ENCODE results near the gene PAX3. TPM values are rescaled to one million over a fixed set of nuclear protein-coding genes. Genes with fewer than 3 reads are reported as not detected.

Gene PAX3
- total RNA-seq, 2 donors from 2014 or later = not detected

GRCh38 chr2:222293660-222294630, 4.9 kb downstream of the PAX3 start:
- intact Hi-C loops (cut with DNase I) = no loop called here
- Histone ChIP-seq H3K9me3 (no peaks in the 10 kb centered on the region), H3K4me1 (peaks cover 28% of the 10 kb centered on the region), H3K27ac (no peak overlapping the region), H3K4me3 (no peak overlapping the region), H3K36me3 (replicated peaks in 1 of 2; ENCODE audit: insufficient read depth in 1 of 2, low read depth in 2 of 2) (no peaks in the 10 kb centered on the region), H3K27me3 (peaks cover 0 to 56% of the 10 kb centered on the region in 2 donors)
- no peak for ATAC-seq
- TF ChIP-seq CTCF (IDR thresholded peaks at IDR 0.05) = no peak
- TF ChIP-seq POLR2A (IDR thresholded peaks at IDR 0.05) = no peak
- DNase-seq = no peak
- WGBS, 2 donors = 4 to 7% methylated on average over 36 of the region's 36 CpGs

GRCh38 chr2:222292149-222293134, 6.4 kb downstream of the PAX3 start:
- DNase-seq = no peak
- TF ChIP-seq CTCF (IDR thresholded peaks at IDR 0.05) (no peak), POLR2A (IDR thresholded peaks at IDR 0.05) (no peak)
- H3K9me3 ChIP-seq = no peaks in the 10 kb centered on the region
- 13 to 18% methylated on average over 14 of the region's 14 CpGs for WGBS, 2 donors
- intact Hi-C loops (cut with DNase I) = no loop called here
- H3K4me3 ChIP-seq = no peak overlapping the region
- peaks cover 18% of the 10 kb centered on the region for H3K4me1 ChIP-seq
- H3K27ac ChIP-seq = no peak overlapping the region
- H3K27me3 ChIP-seq = peaks cover 0 to 46% of the 10 kb centered on the region in 2 donors
- H3K36me3 ChIP-seq (replicated peaks in 1 of 2; ENCODE audit: insufficient read depth in 1 of 2, low read depth in 2 of 2) = no peaks in the 10 kb centered on the region
- ATAC-seq = no peak

- no peak for TF ChIP-seq POLR2A (IDR thresholded peaks at IDR 0.05)
- no peak for TF ChIP-seq CTCF (IDR thresholded peaks at IDR 0.05)
- Histone ChIP-seq H3K4me3 (no peak overlapping the region), H3K9me3 (no peaks in the 10 kb centered on the region), H3K4me1 (peaks cover 13% of the 10 kb centered on the region), H3K27ac (no peak overlapping the region), H3K36me3 (replicated peaks in 1 of 2; ENCODE audit: insufficient read depth in 1 of 2, low read depth in 2 of 2) (no peaks in the 10 kb centered on the region), H3K27me3 (peaks cover 0 to 47% of the 10 kb centered on the region in 2 donors)
- DNase-seq (no peak), ATAC-seq (no peak)
- intact Hi-C loops (cut with DNase I) = no loop called here
- 7 to 9% methylated on average over 4 of the region's 4 CpGs for WGBS, 2 donors
Observed at GRCh38 chr2:222291485-222291841, 7.3 kb downstream of the PAX3 start.

GRCh38 chr2:222290736-222291484, 7.9 kb downstream of the PAX3 start:
- no peak for TF ChIP-seq POLR2A (IDR thresholded peaks at IDR 0.05)
- no peak for TF ChIP-seq CTCF (IDR thresholded peaks at IDR 0.05)
- WGBS, 2 donors = 1 to 4% methylated on average over 44 to 45 of the region's 45 CpGs
- H3K27ac ChIP-seq = no peak overlapping the region
- H3K4me3 ChIP-seq = no peak overlapping the region
- no peaks in the 10 kb centered on the region for H3K9me3 ChIP-seq
- DNase-seq (no peak), ATAC-seq (no peak)
- peaks cover 11% of the 10 kb centered on the region for H3K4me1 ChIP-seq
- H3K27me3 ChIP-seq = peaks cover 0 to 53% of the 10 kb centered on the region in 2 donors
- intact Hi-C loops (cut with DNase I) = no loop called here
- no peaks in the 10 kb centered on the region for H3K36me3 ChIP-seq (replicated peaks in 1 of 2; ENCODE audit: insufficient read depth in 1 of 2, low read depth in 2 of 2)

Measured in body of pancreas (tissue), 4 donors.